Activated T-helper 9 cell treated with anti-CD3 and anti-CD28 coated beads, Interleukin-2, amount 50 U/mL, for 16 hours (primary cell): Measurements from ENCODE around the gene ETNK2.
"Not testable (repeated sequence)": the region's sequence is repeated elsewhere in the genome, so short reads cannot be mapped to it uniquely, and the experiment has no call there.

Source experiments
- DNase-seq: peaks from one replicate; pipeline ENCODE4 v3.0.0-alpha.2; 2020; ENCODE audit warnings: low read depth

Gene ETNK2

DNA sequence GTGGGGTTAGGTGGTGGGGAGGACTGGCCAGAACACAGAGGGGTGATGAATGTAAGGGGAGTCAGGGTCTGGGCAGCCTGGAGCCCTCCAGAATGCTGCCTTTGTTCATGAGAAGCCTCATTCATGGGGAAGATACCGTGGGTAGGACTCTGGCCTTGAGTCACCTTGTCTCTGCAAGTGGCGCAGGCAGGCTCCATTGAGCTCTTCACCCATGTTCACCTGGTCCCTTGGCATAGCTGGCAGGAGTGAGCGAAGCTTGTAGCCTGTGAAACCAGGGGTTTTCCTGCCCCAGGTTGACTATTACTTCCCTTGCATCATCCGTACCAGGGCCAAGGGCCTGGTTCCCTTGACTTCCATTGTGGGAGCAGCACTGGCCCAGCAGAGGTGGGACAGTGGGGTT, 53.2 kb downstream of the ETNK2 start:
- DNase-seq: no peak

DNA sequence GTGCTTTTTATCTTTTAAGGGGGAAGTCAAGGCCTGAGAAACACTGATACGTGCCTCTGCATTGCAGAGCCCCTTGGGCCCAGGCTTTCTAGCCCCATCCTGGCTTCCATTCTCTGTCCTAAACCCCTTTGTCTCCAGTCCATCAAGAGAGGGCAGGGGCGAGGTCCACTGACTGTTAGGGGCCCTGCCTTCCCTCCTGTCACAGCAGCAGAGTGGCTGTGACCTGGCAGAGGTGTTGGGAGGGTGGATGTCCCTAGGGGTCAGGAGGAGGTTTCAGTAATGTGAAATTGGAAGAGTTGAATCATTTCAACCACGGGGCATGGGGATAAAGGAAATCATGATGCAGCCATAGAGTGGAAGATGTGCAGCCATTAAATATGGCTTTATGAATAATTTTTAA, 54.9 kb downstream of the ETNK2 start:
- no peak for DNase-seq

DNA sequence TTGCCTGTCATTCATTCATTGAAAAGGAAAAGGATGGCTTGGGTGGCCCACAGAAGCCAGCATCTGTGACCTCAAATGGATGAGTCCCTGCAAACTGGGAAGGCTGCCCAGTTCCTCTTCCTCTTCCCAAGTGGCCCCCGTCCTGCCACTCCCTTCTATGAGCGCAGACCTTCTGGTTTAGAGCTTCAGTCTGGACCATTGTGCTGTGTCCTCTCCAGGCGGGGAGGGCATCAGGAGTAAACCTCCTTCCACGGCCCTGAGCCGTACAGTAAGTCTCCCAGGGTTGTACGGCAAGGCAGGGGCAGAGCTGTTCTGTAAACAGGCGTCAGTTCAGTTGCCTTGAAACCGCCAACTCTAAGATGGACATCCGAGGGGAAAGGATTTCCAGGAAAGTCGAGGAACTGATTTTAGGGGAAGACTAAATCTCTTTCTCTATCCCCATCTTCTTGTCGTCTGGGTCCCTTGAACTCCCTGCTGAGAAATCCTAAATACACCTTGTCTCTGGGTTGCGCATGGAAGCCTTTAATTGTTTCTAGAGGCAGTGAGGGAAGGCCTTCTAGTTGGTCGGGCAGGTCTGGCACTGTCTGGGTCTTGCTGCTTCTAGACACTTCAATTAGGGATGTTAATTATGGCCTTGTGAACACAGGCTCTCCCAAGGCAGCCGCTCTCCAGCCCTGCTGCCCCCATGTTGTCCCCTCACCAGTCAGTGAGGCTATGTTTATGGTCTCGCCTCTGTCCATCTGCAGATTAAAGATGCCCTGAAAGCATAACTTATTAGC, 56.8 kb downstream of the ETNK2 start:
- no peak for DNase-seq

DNA sequence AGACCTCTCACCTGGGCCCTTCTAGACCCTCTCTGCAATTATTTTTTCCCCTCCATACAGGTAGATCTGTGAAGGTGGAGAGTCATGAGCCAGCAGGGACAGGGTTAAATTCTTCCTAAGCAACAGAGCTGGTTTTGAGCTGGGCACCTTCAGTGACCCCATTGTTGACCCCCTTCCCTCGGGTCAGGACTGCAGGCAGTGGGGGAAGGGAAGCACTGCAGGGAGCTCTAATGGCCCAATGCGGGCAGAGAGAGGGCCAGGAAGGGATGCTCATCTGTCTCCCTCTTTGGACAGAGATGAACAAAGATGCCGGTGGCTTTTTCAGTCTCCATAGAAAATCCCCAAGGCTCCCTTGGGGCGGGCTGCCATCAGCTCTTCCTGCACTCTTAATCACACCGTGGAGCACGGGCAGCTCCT, 57.5 kb downstream of the ETNK2 start:
- no peak for DNase-seq

DNA sequence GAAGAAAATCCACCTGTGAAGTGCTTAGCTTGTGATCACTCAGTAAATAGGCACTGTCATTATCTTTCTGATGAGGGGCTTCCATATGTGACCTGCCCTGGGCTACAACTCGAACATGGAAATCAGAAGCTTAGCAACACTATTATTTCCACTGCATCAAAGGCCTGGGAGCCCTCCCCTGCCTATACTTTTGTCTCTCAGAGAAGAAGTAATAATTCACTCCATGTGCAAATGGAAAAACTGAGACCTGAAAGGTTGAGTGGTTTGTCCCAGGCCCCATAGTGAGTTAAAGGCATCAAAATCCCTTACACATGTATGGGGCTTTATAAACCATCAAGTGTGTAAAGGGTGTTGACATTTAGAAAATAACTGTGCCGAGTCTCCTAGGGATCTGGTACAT, 58.1 kb downstream of the ETNK2 start:
- no peak for DNase-seq

DNA sequence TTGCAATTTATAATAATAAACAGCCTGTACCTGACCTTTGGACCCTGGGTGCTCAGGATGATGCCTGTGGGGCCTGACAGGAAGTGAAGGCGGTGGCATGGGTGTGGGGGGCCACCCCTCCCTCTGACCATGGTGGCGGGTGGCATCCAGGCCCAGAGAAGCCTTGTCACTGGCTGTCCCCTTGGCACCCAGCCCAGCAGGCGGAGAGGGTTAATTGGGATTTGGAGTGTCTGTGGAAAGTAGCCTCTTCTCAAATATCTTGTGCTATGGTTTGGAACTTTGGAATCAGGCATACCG, 58.5 kb downstream of the ETNK2 start:
- no peak for DNase-seq

DNA sequence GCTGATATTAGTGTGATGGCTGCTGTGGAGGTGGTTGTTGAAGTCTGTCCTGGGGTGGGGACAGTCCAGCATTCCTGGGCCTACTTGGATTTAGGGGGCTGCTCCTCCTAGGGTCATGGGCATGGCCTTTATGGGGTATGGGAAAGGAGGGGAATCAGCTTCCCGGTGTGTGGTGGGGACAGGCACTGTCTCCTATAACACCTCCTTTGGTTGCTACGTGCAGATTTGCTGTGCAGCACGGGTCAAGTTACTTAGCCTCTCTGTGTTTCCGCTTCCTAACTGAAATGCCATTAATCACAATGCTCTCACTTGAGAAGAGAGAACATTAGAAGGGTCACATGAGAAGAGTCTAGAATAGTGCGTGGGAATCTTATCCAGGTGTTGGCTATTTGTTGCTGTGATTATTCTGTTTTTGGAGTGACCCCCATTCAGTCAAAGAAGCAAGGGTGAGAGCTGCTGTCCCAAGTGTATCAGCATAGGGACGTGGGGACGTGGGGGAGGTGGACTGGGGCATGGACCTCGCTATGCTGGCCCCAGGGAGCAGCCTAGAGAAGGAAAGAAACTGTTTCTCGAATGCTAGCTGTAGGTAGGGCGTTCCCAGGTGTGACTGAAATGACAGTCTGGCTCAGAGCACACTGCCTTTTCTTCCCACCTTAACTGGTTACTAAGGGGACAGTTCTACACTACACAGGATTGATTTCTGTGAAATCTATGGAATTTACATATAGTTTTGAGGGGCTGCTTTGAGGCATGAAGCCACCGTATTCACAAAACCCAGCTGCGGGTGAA, 59.0 kb downstream of the ETNK2 start:
- no peak for DNase-seq

GRCh38 chr1:204091787-204092312, 60.0 kb downstream of the ETNK2 start:
- DNase-seq: no peak

- DNase-seq: no peak
Observed at GRCh38 chr1:204091066-204091465, 60.8 kb downstream of the ETNK2 start.

GRCh38 chr1:204090132-204090531, 61.7 kb downstream of the ETNK2 start:
- not testable (repeated sequence) for DNase-seq

DNA sequence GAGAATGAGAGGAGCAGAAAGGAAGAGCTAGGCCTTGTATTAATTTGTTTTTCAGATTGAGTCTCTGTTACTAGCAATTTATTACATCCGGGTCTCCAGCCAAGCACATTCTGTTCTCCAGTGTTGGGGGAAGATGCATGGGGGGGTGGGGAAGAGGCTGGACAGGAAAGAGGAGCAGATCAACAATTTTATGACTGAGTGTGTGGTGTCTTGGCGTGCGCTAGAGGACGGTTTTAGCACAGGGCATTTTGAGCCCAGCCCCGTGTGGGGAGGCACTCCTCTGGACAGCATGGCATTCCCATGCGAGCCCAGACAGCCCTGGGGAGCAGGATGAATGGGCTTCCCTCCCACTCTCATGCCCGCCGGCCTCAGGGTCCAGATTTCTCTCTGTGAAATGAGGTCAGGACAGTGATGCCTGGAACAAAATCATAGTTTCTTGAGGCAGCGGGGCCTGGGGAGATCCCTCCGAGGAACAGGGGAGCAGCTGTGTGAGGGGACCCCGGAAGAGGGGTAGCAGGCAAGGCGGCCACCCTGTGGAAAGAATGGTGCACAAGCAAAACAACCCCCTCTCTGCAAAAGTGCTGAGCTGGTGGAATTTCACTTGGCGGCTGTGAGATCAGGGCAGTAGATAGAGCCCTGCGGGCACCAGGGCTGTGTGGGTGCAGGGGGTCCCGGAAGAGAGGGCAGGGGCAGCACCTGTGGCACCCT, 62.6 kb downstream of the ETNK2 start:
- no peak for DNase-seq

DNA sequence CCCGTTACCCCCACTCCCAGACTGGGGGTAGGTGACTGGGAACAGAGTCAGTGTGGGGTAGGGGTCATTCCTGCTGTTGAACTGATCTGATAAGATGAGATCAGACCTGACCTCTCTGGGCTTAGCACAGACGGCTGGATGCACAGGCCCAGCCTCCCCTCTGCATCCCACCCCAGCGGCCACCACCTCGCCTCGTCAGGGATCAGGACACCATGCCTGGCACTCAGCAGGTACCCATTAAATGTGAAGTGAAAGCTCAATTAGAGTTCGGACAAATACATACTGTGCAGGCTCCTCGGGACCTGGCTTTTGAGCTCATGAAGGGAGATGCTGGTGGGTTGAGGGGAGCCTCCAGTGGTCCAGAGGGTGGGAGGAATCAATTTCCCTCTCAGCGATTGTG, 63.2 kb downstream of the ETNK2 start:
- DNase-seq: no peak

GRCh38 chr1:204087893-204088528, 63.8 kb downstream of the ETNK2 start:
- DNase-seq: no peak

DNA sequence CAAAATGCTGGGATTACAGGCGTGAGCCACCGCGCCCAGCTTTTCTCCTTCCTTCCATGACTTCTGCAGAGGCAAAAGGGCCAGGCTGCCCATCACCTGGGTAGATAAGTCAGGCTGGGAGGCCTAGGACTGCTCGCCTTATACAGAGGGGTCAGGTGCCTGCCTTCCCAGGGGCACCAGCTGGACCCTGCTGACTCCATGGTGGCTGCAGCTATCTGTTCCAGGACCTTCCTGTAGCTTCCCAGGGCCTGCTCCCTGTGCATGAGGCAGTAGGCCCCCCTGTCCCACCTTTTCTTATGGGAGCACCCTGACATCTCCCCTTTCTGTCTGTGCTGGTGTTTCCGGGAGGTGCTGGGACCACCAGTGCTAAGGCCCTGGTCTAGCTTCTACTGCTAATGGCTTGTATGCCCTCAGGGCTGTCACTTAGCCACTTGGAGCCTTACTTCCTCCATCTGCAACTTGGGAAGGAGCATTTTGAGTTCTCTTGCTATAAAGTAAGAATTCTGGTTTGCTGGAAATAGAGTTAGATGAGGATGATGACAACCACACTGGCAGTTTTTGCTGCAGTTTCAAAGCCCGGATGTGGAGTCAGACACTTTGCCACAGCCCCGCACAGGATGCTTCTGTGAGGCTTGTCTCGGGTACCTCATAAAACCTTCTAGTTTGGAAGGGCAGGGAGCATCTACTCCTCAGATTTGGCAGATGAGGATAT, 64.5 kb downstream of the ETNK2 start:
- no peak for DNase-seq

DNA sequence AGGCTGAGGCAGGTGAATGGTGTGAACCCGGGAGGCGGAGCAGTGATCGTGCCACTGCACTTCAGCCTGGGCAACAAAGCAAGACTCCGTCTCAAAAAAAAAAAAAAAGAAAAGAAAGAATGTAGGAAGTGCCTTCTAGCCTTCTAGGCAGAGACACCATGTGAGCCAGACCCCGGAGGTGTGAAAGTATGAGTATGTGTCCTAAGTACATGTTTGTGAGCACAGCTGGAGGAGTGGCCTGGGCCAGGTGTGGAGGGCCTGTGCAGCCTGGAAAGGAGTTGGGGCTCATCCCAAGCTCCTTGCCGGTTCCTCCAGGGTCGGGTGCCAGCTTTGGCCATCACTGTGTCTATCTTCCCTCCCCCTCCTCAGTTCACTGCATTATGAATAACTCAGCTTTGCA, 66.0 kb downstream of the ETNK2 start:
- DNase-seq: no peak

DNA sequence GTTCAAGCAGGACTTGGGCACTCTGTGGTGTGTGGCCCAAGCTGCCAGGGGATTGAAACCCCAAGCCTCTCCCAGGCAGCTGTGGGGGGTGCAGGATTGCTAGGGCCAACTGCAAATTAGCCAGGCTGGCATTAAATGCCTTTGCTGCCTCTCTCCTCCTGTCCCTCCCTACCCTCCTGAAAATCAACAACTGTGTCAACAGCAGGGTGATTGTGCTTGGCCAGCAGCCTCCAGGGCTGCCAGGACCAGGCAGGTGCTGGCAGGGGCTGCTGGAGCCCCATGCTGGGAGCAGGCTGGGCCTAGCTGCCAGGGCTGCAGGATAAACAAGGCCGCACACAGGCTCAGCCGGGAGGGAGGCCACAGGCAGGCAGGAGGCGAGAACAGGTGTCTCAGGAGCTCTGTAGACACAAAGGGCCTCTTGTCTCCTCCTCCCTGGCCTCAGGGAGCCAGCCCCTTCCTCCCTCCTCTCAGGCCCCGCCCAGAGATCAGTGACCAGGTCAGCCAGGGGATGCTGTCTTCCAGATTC, 67.5 kb downstream of the ETNK2 start:
- DNase-seq: no peak

DNA sequence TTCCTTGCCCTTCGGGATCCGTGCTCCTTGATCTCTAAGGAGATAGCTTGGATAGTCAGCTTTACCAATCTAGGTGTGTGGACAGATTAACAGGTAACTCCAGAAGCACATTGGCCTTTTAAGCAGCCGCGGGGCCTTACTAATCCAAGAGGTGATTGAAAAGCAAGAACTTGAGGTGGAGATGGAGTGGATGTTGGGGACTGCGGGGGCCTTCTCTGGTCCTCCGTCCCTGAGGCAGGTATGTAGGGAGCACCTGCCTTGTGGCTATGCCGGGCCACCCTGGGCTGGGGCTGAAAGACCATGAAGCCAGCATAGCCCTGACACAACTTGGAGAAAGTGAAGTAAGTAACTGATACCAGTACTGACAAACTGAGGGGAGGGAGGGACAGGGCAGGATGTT, 68.4 kb downstream of the ETNK2 start:
- no peak for DNase-seq

DNA sequence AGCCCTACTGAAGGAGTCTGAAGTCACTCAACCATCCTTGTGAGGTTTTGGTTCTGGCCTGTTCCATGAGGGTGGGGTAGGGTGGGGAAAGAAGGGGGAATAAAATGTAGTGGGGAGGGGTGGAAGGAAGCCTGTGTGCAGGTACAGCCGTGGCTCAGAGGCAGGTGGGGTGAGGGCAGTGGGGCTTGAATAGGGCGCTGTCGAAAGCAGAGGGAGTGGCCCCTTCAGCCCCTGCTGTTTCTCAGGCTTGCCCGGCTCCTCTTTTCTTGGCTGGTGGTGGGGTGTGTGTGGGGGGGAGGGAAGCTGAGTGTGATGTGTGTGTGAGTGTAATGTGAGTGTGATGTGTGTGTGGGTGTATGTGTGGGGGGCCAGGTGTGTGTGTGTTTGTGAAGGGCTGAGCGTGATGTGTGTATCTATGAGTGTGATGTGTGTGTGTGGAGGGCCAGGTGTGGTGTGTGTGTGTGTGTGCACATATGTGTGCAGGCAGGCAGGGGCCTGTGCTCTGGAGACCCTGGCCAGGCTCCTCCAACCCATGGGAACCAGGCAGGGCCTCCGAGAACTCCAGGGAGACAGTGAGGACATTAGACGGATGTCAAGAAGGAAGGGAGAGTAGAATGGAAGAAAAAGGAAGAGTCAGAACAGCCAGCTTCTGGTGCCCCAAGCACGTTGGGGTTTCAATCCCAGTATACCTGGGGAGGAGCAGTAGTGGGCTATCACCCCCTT, 69.9 kb downstream of the ETNK2 start:
- DNase-seq: no peak

- no peak for DNase-seq
Observed at GRCh38 chr1:204081164-204081790, 70.6 kb downstream of the ETNK2 start.
